Gastrocnemius medialis (tissue), 4 donors: Measurements from ENCODE around the gene TOPORS. TPM values are rescaled to one million over a fixed set of nuclear protein-coding genes. Genes with fewer than 3 reads are reported as not detected.
"Not testable (repeated sequence)": the region's sequence is repeated elsewhere in the genome, so short reads cannot be mapped to it uniquely, and the experiment has no call there.

Experiments used
- ATAC-seq, 2 donors: fragments of 150-250 bp; one replicate each; pipeline ENCODE4 v1.9.1; 2016
- DNase-seq, 2 donors: peaks; one replicate each; pipeline ENCODE4 v3.0.0-alpha.2; 2019
- H3K27ac ChIP-seq, 4 donors: fragments of 200-600 bp; sonication (generic); 1 replicate in 1 of 4; 2 replicates in 3 of 4; pipeline ENCODE4 v1.5.1; 2016 to 2018; ENCODE audit warnings: mild to moderate bottlenecking in 2 of 4, moderate library complexity in 1 of 4
- H3K27me3 ChIP-seq, 3 donors: fragments of 200-600 bp; sonication (generic) in 2 of 3; 1 replicate in 1 of 3; 2 replicates in 2 of 3; pipeline versions ENCODE4 v1.5.1 to v1.6.0; 2016 to 2019; ENCODE audit warnings: mild to moderate bottlenecking in 1 of 3, moderate library complexity in 1 of 3
- H3K36me3 ChIP-seq, 2 donors: fragments of 200-600 bp; sonication (generic) in 1 of 2; one replicate each; pipeline ENCODE4 v1.5.1; 2017 to 2018
- H3K4me1 ChIP-seq, 2 donors: fragments of 200-600 bp; sonication (generic) in 1 of 2; one replicate each; pipeline ENCODE4 v1.5.1; 2016 to 2017; ENCODE audit warnings: mild to moderate bottlenecking in 2 of 2
- H3K4me3 ChIP-seq, 4 donors: fragments of 200-600 bp; sonication (generic) in 3 of 4; 1 replicate in 1 of 4; 2 replicates in 3 of 4; pipeline ENCODE4 v1.5.1; 2016 to 2019; ENCODE audit warnings: mild to moderate bottlenecking in 2 of 4
- H3K9me3 ChIP-seq, 3 donors: fragments of 200-600 bp; sonication (generic) in 2 of 3; 1 replicate in 1 of 3; 2 replicates in 2 of 3; pipeline ENCODE4 v1.5.1; 2016 to 2019
- CTCF ChIP-seq, 5 experiments: fragments of 450-650 bp in 3 of 5; fragments of 200-600 bp in 2 of 5; sonication (generic) in 2 of 5; IDR thresholded peaks in 4 of 5; conservative IDR thresholded peaks in 1 of 5; 1 replicate in 4 of 5; 2 replicates in 1 of 5; pipeline ENCODE4 v1.5.1; 2016 to 2019; ENCODE audit warnings: antibody characterized with exemption in 5 of 5, mild to moderate bottlenecking in 3 of 5, moderate library complexity in 3 of 5
- POLR2A ChIP-seq, 2 donors: fragments of 450-650 bp; IDR thresholded peaks; one replicate each; pipeline ENCODE4 v1.6.1; 2017; ENCODE audit warnings: antibody characterized with exemption in 2 of 2, mild to moderate bottlenecking in 2 of 2, moderate library complexity in 2 of 2
- in situ Hi-C, 4 donors: fragments of 200-750 bp; cut with MboI; loops; one replicate each; pipeline versions ENCODE4 v1.15.0 to v1.8.0; 2017; ENCODE audit warnings: low sequenced_read_pairs in 4 of 4
- intact Hi-C: fragments of 100-400 bp; cut with DNase I; formaldehyde crosslinking; loops from one replicate; pipeline ENCODE4 v1.15.1; 2023; ENCODE audit warnings: low total_unique reads
- total RNA-seq, 4 donors: library from RNA; depleted of rRNA; stranded (reverse); fragments of >200 nt; gene quantifications; one replicate each; pipeline versions ENCODE4 v1.1.0 to v1.2.3, GENCODE V29; 2016

The TOPORS gene
- total RNA-seq, 4 donors from 2014 or later, result 7.7 to 15.2 (median 14.5) TPM

GRCh38 chr9:32551276-32552051 lies 922 bp downstream of the TOPORS start:
- TF ChIP-seq POLR2A (IDR thresholded peaks at IDR 0.05) (no peak), CTCF (IDR thresholded peaks at IDR 0.05 in 4 of 5, conservative IDR thresholded peaks at IDR 0.05 in 1 of 5) (no peak)
- Histone ChIP-seq H3K27ac (peak overlapping the region; percentile 87 to 94 (median 91)), H3K4me3 (peak overlapping the region; percentile 65 to 94 (median 84)), H3K36me3 (no peaks in the 10 kb centered on the region), H3K9me3 (no peaks in the 10 kb centered on the region), H3K27me3 (no peaks in the 10 kb centered on the region), H3K4me1 (peaks cover 20 to 21% of the 10 kb centered on the region in 2 donors)
- ATAC-seq, result peak; percentile 22 to 46
- in situ Hi-C loops, result no loop called here
- intact Hi-C loops, result loop anchor here (1.0 to 5.0 kb wide), 3 partner anchors 22 to 1536 kb away; partner anchors contain the start of genes NDUFB6 and RIGI
- DNase-seq, result peak; percentile 16 to 29

- H3K4me1 ChIP-seq, result peaks cover 20 to 21% of the 10 kb centered on the region in 2 donors
- peak; percentile 68 to 83 for ATAC-seq
Measured at GRCh38 chr9:32550562-32551275, 1.7 kb downstream of the TOPORS start.

GRCh38 chr9:32550150-32550561 lies 2.2 kb downstream of the TOPORS start:
- Histone ChIP-seq H3K9me3 (no peaks in the 10 kb centered on the region), H3K27ac (peak overlapping the region; percentile 87 to 94 (median 91)), H3K27me3 (no peaks in the 10 kb centered on the region), H3K4me1 (peaks cover 20 to 21% of the 10 kb centered on the region in 2 donors), H3K4me3 (peak overlapping the region; percentile 65 to 94 (median 84)), H3K36me3 (no peaks in the 10 kb centered on the region)
- no peak for DNase-seq
- intact Hi-C loops, result loop anchor here (5.0 kb wide), 1 partner anchor 1537 kb away; no protein-coding TSS in a partner anchor
- TF ChIP-seq POLR2A (IDR thresholded peaks at IDR 0.05), result no peak
- in situ Hi-C loops, result no loop called here
- no peak for ATAC-seq

More at GRCh38 chr9:32550562-32551275, 1.7 kb downstream of the TOPORS start:
- H3K27me3 ChIP-seq, result no peaks in the 10 kb centered on the region
- in situ Hi-C loops, result no loop called here
- intact Hi-C loops, result loop anchor here (1.0 to 5.0 kb wide), 2 partner anchors 24 to 1537 kb away; partner anchors contain the start of gene RIGI
- TF ChIP-seq CTCF (IDR thresholded peaks at IDR 0.05 in 4 of 5, conservative IDR thresholded peaks at IDR 0.05 in 1 of 5), result no peak
- TF ChIP-seq POLR2A (IDR thresholded peaks at IDR 0.05), result peak; percentile 64 to 77
- peak overlapping the region; percentile 65 to 94 (median 84) for H3K4me3 ChIP-seq
- H3K9me3 ChIP-seq, result no peaks in the 10 kb centered on the region
- no peaks in the 10 kb centered on the region for H3K36me3 ChIP-seq
- peak overlapping the region; percentile 87 to 94 (median 91) for H3K27ac ChIP-seq
- peak; percentile 83 to 84 for DNase-seq

GRCh38 chr9:32548213-32548612 lies 4.2 kb downstream of the TOPORS start:
- H3K4me3 ChIP-seq, ATAC-seq, H3K36me3 ChIP-seq, DNase-seq, in situ Hi-C loops, H3K9me3 ChIP-seq, intact Hi-C loops, H3K27me3 ChIP-seq, H3K27ac ChIP-seq: not testable (repeated sequence)
- H3K4me1 ChIP-seq, result peaks cover 17 to 18% of the 10 kb centered on the region in 2 donors

- ATAC-seq (no peak), DNase-seq (no peak)
- peaks cover 11 to 13% of the 10 kb centered on the region in 2 donors for H3K4me1 ChIP-seq
- no peak for TF ChIP-seq POLR2A (IDR thresholded peaks at IDR 0.05)
- TF ChIP-seq CTCF (IDR thresholded peaks at IDR 0.05 in 4 of 5, conservative IDR thresholded peaks at IDR 0.05 in 1 of 5), result no peak
- in situ Hi-C loops, result no loop called here
- H3K27ac ChIP-seq, result no peak overlapping the region
- no peaks in the 10 kb centered on the region for H3K27me3 ChIP-seq
- H3K36me3 ChIP-seq, result peaks cover 0 to 16% of the 10 kb centered on the region in 2 donors
- H3K4me3 ChIP-seq, result no peak overlapping the region
- intact Hi-C loops, result no loop called here
- H3K9me3 ChIP-seq, result no peaks in the 10 kb centered on the region
Measured at GRCh38 chr9:32545884-32546283, 6.5 kb downstream of the TOPORS start.
